GM23338 (cell line): ENCODE data around the gene EBLN1. TPM values are rescaled to one million over a fixed set of nuclear protein-coding genes. Genes with fewer than 3 reads are reported as not detected.

Experiments
- ATAC-seq: fragments of 200-7000 bp; cut with Tn5 transposase; 3 replicates; pipeline ENCODE4 v1.9.1; 2020
- DNase-seq: peaks from one replicate; pipeline ENCODE4 v3.0.0-alpha.2; 2015; ENCODE audit warnings: low spot score
- H2AFZ ChIP-seq: fragments of 200-600 bp; sonication (generic); 2 replicates; pipeline ENCODE4 v1.8.0; 2016; ENCODE audit warnings: antibody characterized with exemption, mild to moderate bottlenecking, moderate library complexity
- H3F3A ChIP-seq: fragments of 200-600 bp; sonication (generic); replicated peaks from 2 replicates; pipeline ENCODE4 v1.8.0; 2017; ENCODE audit warnings: antibody characterized with exemption, mixed run types, low read depth
- H3K27ac ChIP-seq: fragments of 200-600 bp; sonication (generic); 2 replicates; pipeline ENCODE4 v1.6.1; 2016; ENCODE audit warnings: low read depth
- H3K27me3 ChIP-seq: fragments of 200-600 bp; sonication (generic); 2 replicates; pipeline ENCODE4 v1.8.0; 2016; ENCODE audit warnings: mild to moderate bottlenecking, mixed run types, moderate library complexity; ENCODE audit not compliant: insufficient read depth
- H3K36me3 ChIP-seq: fragments of 200-600 bp; sonication (generic); 2 replicates; pipeline ENCODE4 v1.8.0; 2016; ENCODE audit warnings: mild to moderate bottlenecking; ENCODE audit not compliant: insufficient read depth
- H3K4me1 ChIP-seq: fragments of 200-600 bp; sonication (generic); 2 replicates; pipeline ENCODE4 v1.8.0; 2016; ENCODE audit warnings: mild to moderate bottlenecking, moderate library complexity; ENCODE audit not compliant: insufficient read depth
- H3K4me2 ChIP-seq: fragments of 200-600 bp; sonication (generic); 2 replicates; pipeline ENCODE4 v1.7.1; 2017; ENCODE audit warnings: mixed run types
- H3K4me3 ChIP-seq: fragments of 200-600 bp; sonication (generic); 2 replicates; pipeline ENCODE4 v1.6.1; 2016; ENCODE audit warnings: mixed run types
- H3K79me2 ChIP-seq: fragments of 200-600 bp; sonication (generic); replicated peaks from 2 replicates; pipeline ENCODE4 v1.8.0; 2017; ENCODE audit warnings: mild to moderate bottlenecking; ENCODE audit not compliant: insufficient read depth
- H3K9me2 ChIP-seq: fragments of 200-600 bp; sonication (generic); 2 replicates; pipeline ENCODE4 v1.8.0; 2017; ENCODE audit not compliant: insufficient read depth
- H4K20me1 ChIP-seq: fragments of 200-600 bp; sonication (generic); replicated peaks from 2 replicates; pipeline ENCODE4 v1.8.0; 2017; ENCODE audit warnings: mild to moderate bottlenecking; ENCODE audit not compliant: insufficient read depth
- H3K27ac Mint-ChIP-seq: 2 replicates; pipeline ENCODE4 v1.8.0; 2020; ENCODE audit warnings: inconsistent platforms, mild to moderate bottlenecking, moderate library complexity, mixed read lengths
- H3K27me3 Mint-ChIP-seq: 3 replicates; pipeline ENCODE4 v1.8.0; 2022; ENCODE audit warnings: low read depth, mild to moderate bottlenecking, moderate library complexity, mixed read lengths, inconsistent platforms; ENCODE audit not compliant: insufficient read depth, poor library complexity
- H3K36me3 Mint-ChIP-seq: 3 replicates; pipeline ENCODE4 v1.8.0; 2021; ENCODE audit warnings: low read depth, mild to moderate bottlenecking, inconsistent platforms, moderate library complexity, mixed read lengths
- H3K4me1 Mint-ChIP-seq: 3 replicates; pipeline ENCODE4 v1.8.0; 2020; ENCODE audit warnings: mild to moderate bottlenecking, inconsistent platforms, mixed read lengths
- H3K4me3 Mint-ChIP-seq: 3 replicates; pipeline ENCODE4 v1.8.0; 2021; ENCODE audit warnings: moderate library complexity, mild to moderate bottlenecking, inconsistent platforms, mixed read lengths
- H3K9me3 Mint-ChIP-seq: 3 replicates; pipeline ENCODE4 v1.8.0; 2020; ENCODE audit warnings: moderate library complexity, mild to moderate bottlenecking, inconsistent platforms, mixed read lengths
- CREB1 ChIP-seq: fragments of 250-450 bp; sonication (Bioruptor Pico); IDR thresholded peaks from 2 replicates; pipeline ENCODE4 v1.5.0; 2020; ENCODE audit warnings: low read depth, mild to moderate bottlenecking, moderate library complexity
- EZH2phosphoT487 ChIP-seq: fragments of 200-600 bp; sonication (generic); IDR thresholded peaks from one replicate; pipeline ENCODE4 v1.8.1; 2018; ENCODE audit warnings: antibody characterized with exemption; ENCODE audit not compliant: unreplicated experiment
- JUNB ChIP-seq: IDR thresholded peaks from one replicate; pipeline ENCODE4 v1.6.1; 2016; ENCODE audit warnings: antibody characterized with exemption; ENCODE audit not compliant: unreplicated experiment
- REST ChIP-seq: IDR thresholded peaks from one replicate; pipeline ENCODE4 v1.6.1; 2018; ENCODE audit warnings: antibody characterized with exemption; ENCODE audit not compliant: unreplicated experiment
- STAT1 ChIP-seq: IDR thresholded peaks from one replicate; pipeline ENCODE4 v1.6.1; 2016; ENCODE audit warnings: antibody characterized with exemption; ENCODE audit not compliant: unreplicated experiment
- ZNF114 ChIP-seq: fragments of 250-450 bp; sonication (Bioruptor Pico); IDR thresholded peaks from 2 replicates; pipeline ENCODE4 v1.5.0; 2020; ENCODE audit warnings: mild to moderate bottlenecking, moderate library complexity
- ZNF331 ChIP-seq: fragments of 250-450 bp; sonication (Bioruptor Pico); IDR thresholded peaks from 2 replicates; pipeline ENCODE4 v1.5.0; 2020; ENCODE audit warnings: low read depth, mild to moderate bottlenecking, moderate library complexity
- polyA plus RNA-seq: library from polyadenylated mRNA; unstranded; fragments of >200 nt; fragmentation: Nextera tagmentation; extraction: Ambion mirVana; gene quantifications from 2 replicates; pipeline ENCODE4 v1.2.1, GENCODE V29; 2016
- total RNA-seq: library from RNA; depleted of rRNA; stranded (reverse); fragments of >200 nt; shearing (Covaris generic); gene quantifications from 2 replicates; pipeline ENCODE4 v1.2.3, GENCODE V29; 2014
- TF ChIP-seq, protein P1 (sequence below): fragments of 250-450 bp; sonication (Bioruptor Pico); IDR thresholded peaks from 2 replicates; pipeline ENCODE4 v1.5.0; 2020; ENCODE audit warnings: mild to moderate bottlenecking, moderate library complexity
- TF ChIP-seq, protein P2 (sequence below): IDR thresholded peaks from 2 replicates; pipeline ENCODE4 v1.6.1; 2016; ENCODE audit warnings: antibody characterized with exemption

Gene EBLN1
- total and polyA plus RNA-seq, 2 experiments from 2014 or later: not detected

GRCh38 chr10:22250897-22251660 lies 33.3 kb upstream of the EBLN1 start (continued):
- TF ChIP-seq, protein P1, sequence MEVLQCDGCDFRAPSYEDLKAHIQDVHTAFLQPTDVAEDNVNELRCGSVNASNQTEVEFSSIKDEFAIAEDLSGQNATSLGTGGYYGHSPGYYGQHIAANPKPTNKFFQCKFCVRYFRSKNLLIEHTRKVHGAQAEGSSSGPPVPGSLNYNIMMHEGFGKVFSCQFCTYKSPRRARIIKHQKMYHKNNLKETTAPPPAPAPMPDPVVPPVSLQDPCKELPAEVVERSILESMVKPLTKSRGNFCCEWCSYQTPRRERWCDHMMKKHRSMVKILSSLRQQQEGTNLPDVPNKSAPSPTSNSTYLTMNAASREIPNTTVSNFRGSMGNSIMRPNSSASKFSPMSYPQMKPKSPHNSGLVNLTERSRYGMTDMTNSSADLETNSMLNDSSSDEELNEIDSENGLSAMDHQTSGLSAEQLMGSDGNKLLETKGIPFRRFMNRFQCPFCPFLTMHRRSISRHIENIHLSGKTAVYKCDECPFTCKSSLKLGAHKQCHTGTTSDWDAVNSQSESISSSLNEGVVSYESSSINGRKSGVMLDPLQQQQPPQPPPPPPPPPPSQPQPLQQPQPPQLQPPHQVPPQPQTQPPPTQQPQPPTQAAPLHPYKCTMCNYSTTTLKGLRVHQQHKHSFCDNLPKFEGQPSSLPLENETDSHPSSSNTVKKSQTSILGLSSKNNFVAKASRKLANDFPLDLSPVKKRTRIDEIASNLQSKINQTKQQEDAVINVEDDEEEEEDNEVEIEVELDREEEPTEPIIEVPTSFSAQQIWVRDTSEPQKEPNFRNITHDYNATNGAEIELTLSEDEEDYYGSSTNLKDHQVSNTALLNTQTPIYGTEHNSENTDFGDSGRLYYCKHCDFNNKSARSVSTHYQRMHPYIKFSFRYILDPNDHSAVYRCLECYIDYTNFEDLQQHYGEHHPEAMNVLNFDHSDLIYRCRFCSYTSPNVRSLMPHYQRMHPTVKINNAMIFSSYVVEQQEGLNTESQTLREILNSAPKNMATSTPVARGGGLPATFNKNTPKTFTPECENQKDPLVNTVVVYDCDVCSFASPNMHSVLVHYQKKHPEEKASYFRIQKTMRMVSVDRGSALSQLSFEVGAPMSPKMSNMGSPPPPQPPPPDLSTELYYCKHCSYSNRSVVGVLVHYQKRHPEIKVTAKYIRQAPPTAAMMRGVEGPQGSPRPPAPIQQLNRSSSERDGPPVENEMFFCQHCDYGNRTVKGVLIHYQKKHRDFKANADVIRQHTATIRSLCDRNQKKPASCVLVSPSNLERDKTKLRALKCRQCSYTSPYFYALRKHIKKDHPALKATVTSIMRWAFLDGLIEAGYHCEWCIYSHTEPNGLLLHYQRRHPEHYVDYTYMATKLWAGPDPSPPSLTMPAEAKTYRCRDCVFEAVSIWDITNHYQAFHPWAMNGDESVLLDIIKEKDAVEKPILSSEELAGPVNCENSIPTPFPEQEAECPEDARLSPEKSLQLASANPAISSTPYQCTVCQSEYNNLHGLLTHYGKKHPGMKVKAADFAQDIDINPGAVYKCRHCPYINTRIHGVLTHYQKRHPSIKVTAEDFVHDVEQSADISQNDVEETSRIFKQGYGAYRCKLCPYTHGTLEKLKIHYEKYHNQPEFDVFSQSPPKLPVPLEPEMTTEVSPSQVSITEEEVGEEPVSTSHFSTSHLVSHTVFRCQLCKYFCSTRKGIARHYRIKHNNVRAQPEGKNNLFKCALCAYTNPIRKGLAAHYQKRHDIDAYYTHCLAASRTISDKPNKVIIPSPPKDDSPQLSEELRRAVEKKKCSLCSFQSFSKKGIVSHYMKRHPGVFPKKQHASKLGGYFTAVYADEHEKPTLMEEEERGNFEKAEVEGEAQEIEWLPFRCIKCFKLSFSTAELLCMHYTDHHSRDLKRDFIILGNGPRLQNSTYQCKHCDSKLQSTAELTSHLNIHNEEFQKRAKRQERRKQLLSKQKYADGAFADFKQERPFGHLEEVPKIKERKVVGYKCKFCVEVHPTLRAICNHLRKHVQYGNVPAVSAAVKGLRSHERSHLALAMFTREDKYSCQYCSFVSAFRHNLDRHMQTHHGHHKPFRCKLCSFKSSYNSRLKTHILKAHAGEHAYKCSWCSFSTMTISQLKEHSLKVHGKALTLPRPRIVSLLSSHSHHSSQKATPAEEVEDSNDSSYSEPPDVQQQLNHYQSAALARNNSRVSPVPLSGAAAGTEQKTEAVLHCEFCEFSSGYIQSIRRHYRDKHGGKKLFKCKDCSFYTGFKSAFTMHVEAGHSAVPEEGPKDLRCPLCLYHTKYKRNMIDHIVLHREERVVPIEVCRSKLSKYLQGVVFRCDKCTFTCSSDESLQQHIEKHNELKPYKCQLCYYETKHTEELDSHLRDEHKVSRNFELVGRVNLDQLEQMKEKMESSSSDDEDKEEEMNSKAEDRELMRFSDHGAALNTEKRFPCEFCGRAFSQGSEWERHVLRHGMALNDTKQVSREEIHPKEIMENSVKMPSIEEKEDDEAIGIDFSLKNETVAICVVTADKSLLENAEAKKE (CRISPR knock-in tag): no peak
- TF ChIP-seq ZNF114 (CRISPR knock-in tag) (no peak), CREB1 (no peak)

DNA sequence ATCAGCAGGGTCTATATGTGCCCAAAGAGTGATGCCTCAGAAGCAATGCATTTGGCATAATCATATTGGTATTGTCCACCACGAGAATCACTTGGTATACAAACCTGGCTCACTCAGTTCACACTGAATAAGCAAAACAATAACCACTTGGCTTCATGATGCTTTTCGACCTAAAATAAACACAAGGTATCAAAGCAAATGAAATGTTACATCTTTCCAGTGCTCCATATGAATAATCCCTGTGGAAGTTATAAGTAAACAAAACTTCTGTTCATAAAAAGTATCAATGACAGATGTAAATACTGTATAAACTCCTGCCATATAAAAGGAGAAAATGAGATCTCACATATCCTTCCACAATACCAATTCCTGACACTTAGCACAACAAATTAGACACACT lies 29.8 kb upstream of the EBLN1 start:
- Mint-ChIP-seq H3K27ac (no peak overlapping the region), H3K36me3 (no peaks in the 10 kb centered on the region), H3K4me3 (no peak overlapping the region), H3K27me3 (peaks cover 38% of the 10 kb centered on the region), H3K9me3 (no peaks in the 10 kb centered on the region), H3K4me1 (peaks cover 14% of the 10 kb centered on the region)
- DNase-seq: no peak
- no peak for TF ChIP-seq JUNB
- no peak for TF ChIP-seq REST
- TF ChIP-seq EZH2phosphoT487: no peak
- no peak for TF ChIP-seq ZNF331 (CRISPR knock-in tag)
- TF ChIP-seq STAT1: no peak
- TF ChIP-seq, protein P2, sequence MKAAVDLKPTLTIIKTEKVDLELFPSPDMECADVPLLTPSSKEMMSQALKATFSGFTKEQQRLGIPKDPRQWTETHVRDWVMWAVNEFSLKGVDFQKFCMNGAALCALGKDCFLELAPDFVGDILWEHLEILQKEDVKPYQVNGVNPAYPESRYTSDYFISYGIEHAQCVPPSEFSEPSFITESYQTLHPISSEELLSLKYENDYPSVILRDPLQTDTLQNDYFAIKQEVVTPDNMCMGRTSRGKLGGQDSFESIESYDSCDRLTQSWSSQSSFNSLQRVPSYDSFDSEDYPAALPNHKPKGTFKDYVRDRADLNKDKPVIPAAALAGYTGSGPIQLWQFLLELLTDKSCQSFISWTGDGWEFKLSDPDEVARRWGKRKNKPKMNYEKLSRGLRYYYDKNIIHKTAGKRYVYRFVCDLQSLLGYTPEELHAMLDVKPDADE: no peak
- Histone ChIP-seq H3K36me3 (no peaks in the 10 kb centered on the region), H3K4me1 (peaks cover 9% of the 10 kb centered on the region), H3K27ac (no peak overlapping the region), H2AFZ (no peak overlapping the region), H3K4me2 (no peak overlapping the region), H3F3A (0 out of 2 replicates have a peak, but pooled peaks cover 4% of the 10 kb centered on the region), H3K4me3 (no peak overlapping the region), H4K20me1 (no peaks in the 10 kb centered on the region), H3K9me2 (peaks cover 8% of the 10 kb centered on the region; the same call in 1 of the 2 replicates), H3K27me3 (peaks cover 56% of the 10 kb centered on the region), H3K79me2 (no peaks in the 10 kb centered on the region)
- no peak for ATAC-seq
